GM12872 (cell line): ENCODE data around the gene NLRX1.

ENCODE experiments used
- CTCF ChIP-seq: IDR thresholded peaks from 3 replicates; pipeline ENCODE4 v1.5.1; 2011; ENCODE audit warnings: low read depth, mild to moderate bottlenecking, low read length, moderate library complexity; ENCODE audit not compliant: insufficient read depth

Gene NLRX1

DNA sequence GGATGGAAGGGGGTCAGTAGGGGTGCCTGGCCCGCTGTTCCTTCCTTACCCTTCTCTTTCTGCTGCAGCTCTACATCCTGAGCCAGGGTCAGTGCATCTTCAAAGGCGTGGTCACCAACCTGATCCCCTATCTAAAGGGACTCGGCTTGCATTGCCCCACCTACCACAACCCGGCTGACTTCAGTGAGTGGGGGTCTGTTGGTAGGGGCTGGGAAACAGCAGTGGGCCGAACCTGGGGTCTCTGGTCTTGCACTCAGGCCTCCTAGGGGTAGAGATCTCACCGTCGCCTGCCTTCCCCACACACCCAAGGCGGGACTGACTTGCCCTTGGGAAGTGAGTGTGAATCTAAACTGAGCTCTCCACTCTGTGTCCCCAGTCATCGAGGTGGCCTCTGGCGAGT lies 12.0 kb upstream of the NLRX1 start:
- TF ChIP-seq CTCF: no peak; the same call in 2 of the 3 replicates

DNA sequence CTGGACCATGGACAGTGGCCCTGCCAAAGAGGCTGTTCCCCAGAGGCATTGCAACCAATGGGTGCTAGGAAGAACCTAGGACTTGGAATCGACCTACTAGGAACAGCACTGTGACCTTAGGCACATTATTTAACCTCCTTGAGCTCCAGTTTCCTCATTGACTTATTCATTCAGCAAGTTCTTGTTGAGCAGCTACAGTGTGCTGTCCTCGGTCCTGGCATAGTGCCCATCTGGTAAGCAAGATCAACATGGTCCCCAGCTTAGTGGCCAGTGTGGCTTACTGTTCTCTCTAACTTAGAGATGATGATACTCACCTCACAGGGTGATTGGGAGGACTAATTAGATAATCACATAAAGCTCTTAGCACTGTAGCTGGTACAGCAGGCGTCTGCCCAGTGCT lies 11.5 kb upstream of the NLRX1 start:
- TF ChIP-seq CTCF: no peak

DNA sequence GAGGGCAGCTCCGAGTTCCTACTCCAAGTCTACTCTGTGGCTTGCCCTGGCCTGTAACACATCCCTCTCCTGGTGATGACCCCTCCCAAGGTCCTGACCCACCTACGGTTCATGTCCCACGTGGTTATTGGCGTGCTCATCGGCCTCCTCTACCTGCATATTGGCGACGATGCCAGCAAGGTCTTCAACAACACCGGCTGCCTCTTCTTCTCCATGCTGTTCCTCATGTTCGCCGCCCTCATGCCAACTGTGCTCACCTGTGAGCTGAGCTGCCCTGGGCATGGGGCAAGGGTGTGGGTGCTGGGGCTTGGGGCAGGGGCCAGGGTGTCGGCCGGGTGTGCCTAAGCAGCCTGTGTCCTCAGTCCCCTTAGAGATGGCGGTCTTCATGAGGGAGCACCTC lies 10.1 kb upstream of the NLRX1 start:
- no peak for TF ChIP-seq CTCF

- no peak for TF ChIP-seq CTCF
These were observed 8.4 kb upstream of the NLRX1 start for GRCh38 chr11:119160151-119160550.

DNA sequence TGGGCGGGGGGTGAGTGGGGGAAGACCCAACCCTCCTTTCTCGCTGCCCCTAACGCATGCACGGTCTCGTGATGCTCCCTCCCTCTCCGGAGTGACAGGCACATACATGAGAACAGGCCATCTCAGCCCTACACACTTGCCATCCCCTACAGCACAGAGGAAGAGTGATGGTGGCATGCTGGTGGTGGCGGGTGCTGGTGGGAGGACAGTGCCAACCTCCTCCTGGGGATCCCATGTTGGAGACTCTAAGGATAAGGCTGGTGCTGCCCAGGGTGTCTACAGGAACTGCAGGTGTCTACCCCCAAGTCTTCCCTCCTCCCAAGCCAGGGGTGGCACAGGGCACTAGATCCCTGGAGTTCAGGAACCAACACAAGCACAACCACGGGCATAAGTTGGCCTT lies 6.7 kb upstream of the NLRX1 start:
- no peak for TF ChIP-seq CTCF

DNA sequence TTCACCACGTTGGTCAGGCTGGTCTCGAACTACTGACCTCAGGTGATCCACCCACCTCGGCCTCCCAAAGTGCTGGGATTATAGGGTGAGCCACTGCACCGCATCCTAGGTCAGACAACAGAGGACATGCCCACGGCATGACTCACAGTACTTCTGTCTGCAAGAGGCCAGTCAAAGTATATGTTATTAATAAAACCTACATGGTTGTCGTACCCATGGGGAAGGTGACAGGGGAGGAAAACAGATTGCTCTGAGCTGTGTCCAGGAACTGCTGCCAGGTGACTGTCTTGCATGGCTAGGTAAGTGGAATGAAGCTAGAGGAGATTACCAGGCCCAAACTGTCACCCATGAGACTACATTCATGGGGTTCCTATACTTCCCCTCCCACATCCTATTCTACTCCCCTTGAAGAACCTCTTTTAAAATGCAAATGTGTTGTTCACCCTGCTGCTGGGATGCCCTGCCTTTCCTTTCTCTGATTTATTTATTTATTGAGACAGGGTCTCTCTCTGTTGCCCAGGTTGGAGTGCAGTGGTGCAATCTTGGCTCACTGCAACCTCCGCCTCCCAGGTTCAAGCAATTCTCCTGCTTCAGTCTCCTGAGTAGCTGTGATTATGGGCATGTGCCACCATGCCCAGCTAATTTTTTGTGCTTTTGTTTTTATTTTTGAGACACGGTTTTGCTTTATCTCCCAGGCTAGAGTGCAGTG lies 2.0 kb upstream of the NLRX1 start:
- TF ChIP-seq CTCF: no peak

DNA sequence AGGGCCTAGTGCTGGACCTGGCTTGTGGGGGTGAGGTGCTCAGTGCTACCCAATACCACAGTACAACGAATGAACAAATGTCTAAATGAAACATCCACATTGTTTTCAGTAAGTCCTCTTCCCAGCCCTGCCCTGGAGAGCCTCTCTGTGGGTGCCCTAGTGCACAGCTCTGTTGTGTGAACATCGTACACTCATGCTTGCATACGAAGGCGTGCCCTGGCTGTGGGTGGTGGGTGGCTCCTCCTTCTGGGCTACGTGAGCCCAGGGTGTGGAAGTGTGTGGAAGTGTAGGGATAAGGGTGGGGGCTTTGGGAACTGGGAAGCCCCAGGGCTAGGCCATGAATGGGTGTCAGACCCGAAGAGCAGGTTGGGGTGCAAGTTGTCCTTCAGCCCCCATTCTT lies 592 bp upstream of the NLRX1 start:
- no peak for TF ChIP-seq CTCF
